Adrenal gland (tissue), 5 donors: ENCODE data around the gene TTLL12.

Experiments
- POLR2A ChIP-seq, 2 donors: fragments of 450-650 bp; IDR thresholded peaks; one replicate each; pipeline ENCODE4 v1.6.1; 2017; ENCODE audit warnings: antibody characterized with exemption in 2 of 2, mild to moderate bottlenecking in 2 of 2, moderate library complexity in 1 of 2
- TF ChIP-seq, protein P1 (sequence below), 6 experiments: fragments of 450-650 bp in 4 of 6; fragments of 200-600 bp in 2 of 6; sonication (generic) in 1 of 6; IDR thresholded peaks; 1 replicate in 5 of 6; 2 replicates in 1 of 6; pipeline versions ENCODE4 v1.5.1 to v1.8.0; 2016 to 2021; ENCODE audit warnings: antibody characterized with exemption in 6 of 6, mild to moderate bottlenecking in 2 of 6, moderate library complexity in 1 of 6
- donor health status: DM: no; HTN: no; CAD: no.

DNA sequence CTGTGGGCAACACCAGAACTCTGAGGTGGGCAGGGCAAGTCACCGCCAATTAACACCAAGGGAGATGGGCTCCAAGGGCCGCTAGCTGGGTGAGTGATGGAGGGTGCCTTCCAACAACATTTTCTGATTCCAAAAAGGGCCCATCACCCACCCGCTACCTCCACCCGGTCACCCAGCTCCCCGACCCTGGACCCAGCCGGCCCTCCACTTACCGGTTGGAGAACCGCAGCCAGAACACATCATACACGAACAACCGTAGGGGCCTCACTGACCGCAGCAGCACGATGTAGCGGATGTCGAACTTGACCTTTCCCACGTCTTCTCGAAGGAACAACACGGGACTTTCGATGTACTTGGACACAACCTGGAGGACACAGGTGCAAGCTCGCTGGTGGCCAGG is 14.7 kb downstream of the TTLL12 start:
- TF ChIP-seq, protein P1, sequence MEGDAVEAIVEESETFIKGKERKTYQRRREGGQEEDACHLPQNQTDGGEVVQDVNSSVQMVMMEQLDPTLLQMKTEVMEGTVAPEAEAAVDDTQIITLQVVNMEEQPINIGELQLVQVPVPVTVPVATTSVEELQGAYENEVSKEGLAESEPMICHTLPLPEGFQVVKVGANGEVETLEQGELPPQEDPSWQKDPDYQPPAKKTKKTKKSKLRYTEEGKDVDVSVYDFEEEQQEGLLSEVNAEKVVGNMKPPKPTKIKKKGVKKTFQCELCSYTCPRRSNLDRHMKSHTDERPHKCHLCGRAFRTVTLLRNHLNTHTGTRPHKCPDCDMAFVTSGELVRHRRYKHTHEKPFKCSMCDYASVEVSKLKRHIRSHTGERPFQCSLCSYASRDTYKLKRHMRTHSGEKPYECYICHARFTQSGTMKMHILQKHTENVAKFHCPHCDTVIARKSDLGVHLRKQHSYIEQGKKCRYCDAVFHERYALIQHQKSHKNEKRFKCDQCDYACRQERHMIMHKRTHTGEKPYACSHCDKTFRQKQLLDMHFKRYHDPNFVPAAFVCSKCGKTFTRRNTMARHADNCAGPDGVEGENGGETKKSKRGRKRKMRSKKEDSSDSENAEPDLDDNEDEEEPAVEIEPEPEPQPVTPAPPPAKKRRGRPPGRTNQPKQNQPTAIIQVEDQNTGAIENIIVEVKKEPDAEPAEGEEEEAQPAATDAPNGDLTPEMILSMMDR (IDR thresholded peaks at IDR 0.05) = no peak
- no peak for TF ChIP-seq POLR2A (IDR thresholded peaks at IDR 0.05)
